Activated T-cell treated with anti-CD3 and anti-CD28 coated beads, Interleukin-2, amount 50 U/mL, for 24 hours (primary cell): ENCODE measurements around the gene MAST4.

Source experiments
- DNase-seq: peaks from one replicate; pipeline ENCODE4 v3.0.0-alpha.2; 2020
- H3K27ac Mint-ChIP-seq: 2 replicates; pipeline ENCODE4 v1.8.0; 2020; ENCODE audit warnings: mild to moderate bottlenecking, mixed read lengths
- H3K27me3 Mint-ChIP-seq: 2 replicates; pipeline ENCODE4 v1.8.0; 2020; ENCODE audit warnings: mixed read lengths
- H3K36me3 Mint-ChIP-seq: 2 replicates; pipeline ENCODE4 v1.8.0; 2020; ENCODE audit warnings: low read depth, mixed read lengths
- H3K4me1 Mint-ChIP-seq: 2 replicates; pipeline ENCODE4 v1.8.0; 2020; ENCODE audit warnings: low read depth, mixed read lengths
- H3K4me3 Mint-ChIP-seq: 2 replicates; pipeline ENCODE4 v1.8.0; 2020; ENCODE audit warnings: mild to moderate bottlenecking, moderate library complexity, mixed read lengths
- H3K9me3 Mint-ChIP-seq: 2 replicates; pipeline ENCODE4 v1.8.0; 2020; ENCODE audit warnings: mixed read lengths

Gene MAST4

GRCh38 chr5:67012171-67012570 is 416.0 kb downstream of the MAST4 start:
- no peaks in the 10 kb centered on the region for H3K9me3 Mint-ChIP-seq
- H3K36me3 Mint-ChIP-seq, result peaks cover 2% of the 10 kb centered on the region
- H3K4me3 Mint-ChIP-seq, result peak overlapping the region; percentile 1

GRCh38 chr5:67013719-67014118 is 417.5 kb downstream of the MAST4 start:
- H3K27ac Mint-ChIP-seq, result no peak overlapping the region
- H3K4me3 Mint-ChIP-seq, result no peak overlapping the region
- no peaks in the 10 kb centered on the region for H3K9me3 Mint-ChIP-seq
- H3K4me1 Mint-ChIP-seq, result peaks cover 82% of the 10 kb centered on the region
- DNase-seq, result no peak
- peaks cover 4% of the 10 kb centered on the region for H3K36me3 Mint-ChIP-seq
- no peaks in the 10 kb centered on the region for H3K27me3 Mint-ChIP-seq

More at GRCh38 chr5:67012171-67012570, 416.0 kb downstream of the MAST4 start:
- no peak for DNase-seq
- Mint-ChIP-seq H3K27ac (peak overlapping the region; percentile 90), H3K4me1 (peaks cover 92% of the 10 kb centered on the region), H3K27me3 (no peaks in the 10 kb centered on the region)

DNA sequence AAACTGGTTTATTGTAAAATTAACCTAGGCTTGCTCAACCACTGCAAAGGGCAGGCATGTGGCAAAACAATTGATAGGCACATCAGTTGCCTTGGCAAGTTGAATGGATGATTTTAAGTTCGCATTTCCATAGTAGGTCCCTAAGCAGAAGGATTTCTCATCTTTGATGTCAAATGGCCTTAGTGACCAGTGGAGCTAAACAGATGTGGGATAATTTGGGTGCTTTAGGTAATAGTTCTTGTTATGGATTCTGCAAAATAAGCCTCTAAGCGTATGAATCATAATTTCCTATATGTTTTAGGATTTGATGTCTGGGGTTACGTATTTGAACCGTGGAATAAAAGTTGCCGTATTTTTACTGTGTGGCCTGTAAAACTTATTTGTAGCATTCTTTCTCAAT is 418.0 kb downstream of the MAST4 start:
- Mint-ChIP-seq H3K4me1 (peaks cover 79% of the 10 kb centered on the region), H3K36me3 (peaks cover 4% of the 10 kb centered on the region), H3K27me3 (no peaks in the 10 kb centered on the region), H3K27ac (no peak overlapping the region), H3K4me3 (no peak overlapping the region), H3K9me3 (no peaks in the 10 kb centered on the region)
- no peak for DNase-seq

DNA sequence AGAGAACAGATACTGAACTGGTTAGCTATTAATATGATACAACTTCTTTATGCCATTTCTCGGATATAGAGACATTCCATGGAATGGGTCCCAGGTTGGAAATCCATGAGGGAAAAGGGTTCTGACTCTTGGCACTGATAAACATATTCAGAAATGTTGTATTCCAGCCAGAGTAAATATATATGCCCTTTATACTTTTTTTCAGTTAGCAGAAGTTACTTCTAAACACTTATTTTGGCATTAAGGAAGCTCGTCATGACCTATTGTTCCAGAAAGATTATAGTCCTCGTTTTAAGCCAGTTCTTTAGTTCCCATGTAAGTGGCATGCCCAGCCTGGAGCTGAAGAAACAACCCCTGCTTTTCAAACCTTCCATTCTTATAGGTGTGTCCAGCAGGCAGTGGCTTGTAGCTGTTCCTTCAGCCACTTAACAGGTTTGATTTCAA is 418.8 kb downstream of the MAST4 start:
- H3K9me3 Mint-ChIP-seq, result no peaks in the 10 kb centered on the region
- H3K27ac Mint-ChIP-seq, result no peak overlapping the region
- peaks cover 76% of the 10 kb centered on the region for H3K4me1 Mint-ChIP-seq
- H3K27me3 Mint-ChIP-seq, result no peaks in the 10 kb centered on the region
- no peak overlapping the region for H3K4me3 Mint-ChIP-seq
- DNase-seq, result no peak
- peaks cover 4% of the 10 kb centered on the region for H3K36me3 Mint-ChIP-seq

DNA sequence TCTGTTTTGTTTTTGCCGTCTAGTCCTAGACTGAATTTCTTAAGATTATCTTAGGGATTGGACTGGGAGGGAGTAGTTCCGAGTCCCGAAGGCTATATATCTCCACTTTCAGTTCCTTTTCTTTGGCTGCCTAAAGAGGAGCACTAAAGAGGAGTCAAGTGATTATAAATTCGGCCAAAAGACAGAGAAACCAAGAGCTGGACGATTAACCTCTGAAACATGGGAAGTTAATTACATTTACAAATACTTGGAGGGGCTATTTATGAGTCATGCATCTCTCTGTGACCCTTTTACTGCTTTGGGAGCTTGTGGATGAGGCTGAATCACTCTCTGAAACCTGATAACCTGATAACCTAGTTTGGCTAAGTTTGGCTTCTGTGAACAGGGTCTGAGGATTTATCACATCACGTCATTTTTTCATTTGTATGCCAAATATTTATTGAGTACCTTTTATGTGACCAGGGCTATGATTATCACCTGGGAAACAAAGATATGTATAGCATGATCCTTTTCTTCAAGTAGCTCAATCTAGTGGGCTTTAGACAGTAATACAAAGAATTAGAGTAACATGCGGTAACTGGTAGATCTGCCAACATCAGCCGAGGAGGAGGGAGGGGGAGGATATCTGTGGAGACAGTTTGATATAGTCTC is 419.5 kb downstream of the MAST4 start:
- H3K4me1 Mint-ChIP-seq, result peaks cover 72% of the 10 kb centered on the region
- H3K27me3 Mint-ChIP-seq, result no peaks in the 10 kb centered on the region
- H3K36me3 Mint-ChIP-seq, result peaks cover 4% of the 10 kb centered on the region
- no peak overlapping the region for H3K4me3 Mint-ChIP-seq
- H3K27ac Mint-ChIP-seq, result no peak overlapping the region
- no peak for DNase-seq
- no peaks in the 10 kb centered on the region for H3K9me3 Mint-ChIP-seq

- Mint-ChIP-seq H3K9me3 (no peaks in the 10 kb centered on the region), H3K36me3 (peaks cover 4% of the 10 kb centered on the region), H3K27me3 (no peaks in the 10 kb centered on the region), H3K27ac (no peak overlapping the region), H3K4me3 (no peak overlapping the region), H3K4me1 (peaks cover 66% of the 10 kb centered on the region)
- DNase-seq, result no peak
These were observed 423.1 kb downstream of the MAST4 start for GRCh38 chr5:67019065-67019845.

DNA sequence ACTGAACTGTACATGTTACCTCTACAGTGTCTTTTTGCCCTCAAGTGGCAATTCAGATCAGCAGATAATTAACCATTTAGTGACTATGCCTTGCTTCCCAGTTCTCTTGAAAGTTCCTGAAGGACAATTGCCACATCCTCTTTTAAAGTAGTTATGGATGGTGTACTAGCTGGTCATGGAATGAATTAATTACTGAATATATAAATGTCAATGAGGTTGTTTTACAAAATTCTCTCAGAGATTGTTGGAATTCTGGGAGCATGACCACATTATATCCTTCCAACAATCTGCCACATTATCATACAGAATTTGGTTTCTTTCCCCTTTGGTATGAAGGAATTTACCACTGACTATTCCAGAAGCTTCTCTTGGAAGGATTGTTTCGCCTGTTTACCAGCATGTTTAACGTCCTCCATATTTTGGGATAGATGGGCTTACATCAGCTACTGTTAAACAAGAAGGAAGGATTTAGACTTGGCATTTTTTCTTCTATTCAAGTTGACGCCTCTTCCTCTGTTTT is 424.0 kb downstream of the MAST4 start:
- Mint-ChIP-seq H3K4me1 (peaks cover 57% of the 10 kb centered on the region), H3K36me3 (peaks cover 4% of the 10 kb centered on the region), H3K27me3 (no peaks in the 10 kb centered on the region), H3K27ac (no peak overlapping the region), H3K4me3 (no peak overlapping the region), H3K9me3 (no peaks in the 10 kb centered on the region)
- no peak for DNase-seq

DNA sequence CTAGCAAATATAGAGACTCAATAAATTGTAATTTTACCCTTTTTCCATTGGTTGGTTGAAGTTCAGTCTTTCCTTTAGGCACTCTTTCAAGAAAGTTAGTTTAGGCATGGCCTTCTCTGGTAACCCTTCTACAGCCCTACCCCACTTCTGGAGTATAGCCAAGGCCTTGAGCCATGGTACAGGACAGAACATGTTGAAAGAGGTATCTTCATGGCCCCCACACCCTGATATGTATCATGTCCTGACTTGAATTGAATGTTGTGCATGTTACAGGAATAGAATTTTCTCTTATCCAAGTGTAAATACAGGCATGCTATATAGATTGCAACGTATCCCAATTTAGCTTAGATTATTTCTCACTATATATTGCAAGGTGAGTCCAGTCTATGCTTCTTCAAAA is 424.8 kb downstream of the MAST4 start:
- H3K4me3 Mint-ChIP-seq, result no peak overlapping the region
- no peaks in the 10 kb centered on the region for H3K9me3 Mint-ChIP-seq
- peaks cover 53% of the 10 kb centered on the region for H3K4me1 Mint-ChIP-seq
- no peak overlapping the region for H3K27ac Mint-ChIP-seq
- no peaks in the 10 kb centered on the region for H3K27me3 Mint-ChIP-seq
- no peak for DNase-seq
- H3K36me3 Mint-ChIP-seq, result peaks cover 4% of the 10 kb centered on the region

DNA sequence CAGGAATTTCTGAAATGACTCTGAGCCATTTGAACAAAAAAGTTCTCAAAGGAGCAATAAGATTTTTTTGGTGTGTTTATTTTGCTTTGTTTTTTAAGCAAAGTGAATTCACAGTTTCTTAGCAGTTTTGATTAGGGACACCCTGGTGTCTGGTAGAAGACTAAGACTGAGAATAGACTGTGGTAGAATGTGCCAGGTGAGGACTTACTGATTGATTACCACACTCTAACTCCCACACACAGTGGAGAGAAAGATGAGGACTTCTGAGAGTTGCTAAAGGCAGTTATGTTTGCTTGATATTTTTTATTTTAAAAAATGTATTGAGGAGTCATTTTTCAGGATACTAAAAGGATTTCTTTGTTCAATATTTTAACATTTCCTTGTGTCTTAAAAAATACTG is 425.3 kb downstream of the MAST4 start:
- no peak for DNase-seq
- peaks cover 56% of the 10 kb centered on the region for H3K4me1 Mint-ChIP-seq
- no peak overlapping the region for H3K4me3 Mint-ChIP-seq
- H3K9me3 Mint-ChIP-seq, result no peaks in the 10 kb centered on the region
- H3K27ac Mint-ChIP-seq, result no peak overlapping the region
- H3K36me3 Mint-ChIP-seq, result peaks cover 4% of the 10 kb centered on the region
- no peaks in the 10 kb centered on the region for H3K27me3 Mint-ChIP-seq

DNA sequence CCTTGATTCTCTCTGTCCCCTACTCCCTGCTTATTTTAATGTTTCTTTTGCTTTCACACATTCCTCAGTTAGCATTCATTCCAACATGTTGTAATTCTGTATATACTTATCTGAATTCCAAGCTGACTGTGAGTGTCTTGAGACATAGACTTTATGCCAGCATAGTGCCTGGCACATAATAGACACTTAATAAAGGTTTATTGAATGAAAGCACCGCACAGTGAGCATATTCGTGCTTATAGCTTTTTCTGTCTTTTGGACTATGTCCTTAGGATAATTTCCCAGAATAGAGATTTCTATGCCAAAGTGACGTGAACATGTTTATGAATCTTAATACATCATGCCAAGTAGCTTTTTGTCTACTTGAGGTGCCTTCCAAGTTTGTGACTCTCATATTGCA is 425.8 kb downstream of the MAST4 start:
- H3K9me3 Mint-ChIP-seq, result no peaks in the 10 kb centered on the region
- H3K27me3 Mint-ChIP-seq, result no peaks in the 10 kb centered on the region
- no peak overlapping the region for H3K27ac Mint-ChIP-seq
- H3K36me3 Mint-ChIP-seq, result peaks cover 2% of the 10 kb centered on the region
- H3K4me3 Mint-ChIP-seq, result no peak overlapping the region
- peaks cover 54% of the 10 kb centered on the region for H3K4me1 Mint-ChIP-seq
- DNase-seq, result no peak

- Mint-ChIP-seq H3K36me3 (no peaks in the 10 kb centered on the region), H3K4me3 (no peak overlapping the region), H3K4me1 (peaks cover 65% of the 10 kb centered on the region)
These were observed 429.3 kb downstream of the MAST4 start for GRCh38 chr5:67025457-67025856.

GRCh38 chr5:67026278-67026677 is 430.1 kb downstream of the MAST4 start:
- H3K4me1 Mint-ChIP-seq, result peaks cover 66% of the 10 kb centered on the region
- H3K27me3 Mint-ChIP-seq, result no peaks in the 10 kb centered on the region

More at GRCh38 chr5:67025457-67025856, 429.3 kb downstream of the MAST4 start:
- Mint-ChIP-seq H3K9me3 (no peaks in the 10 kb centered on the region), H3K27ac (no peak overlapping the region), H3K27me3 (no peaks in the 10 kb centered on the region)
- DNase-seq, result no peak

DNA sequence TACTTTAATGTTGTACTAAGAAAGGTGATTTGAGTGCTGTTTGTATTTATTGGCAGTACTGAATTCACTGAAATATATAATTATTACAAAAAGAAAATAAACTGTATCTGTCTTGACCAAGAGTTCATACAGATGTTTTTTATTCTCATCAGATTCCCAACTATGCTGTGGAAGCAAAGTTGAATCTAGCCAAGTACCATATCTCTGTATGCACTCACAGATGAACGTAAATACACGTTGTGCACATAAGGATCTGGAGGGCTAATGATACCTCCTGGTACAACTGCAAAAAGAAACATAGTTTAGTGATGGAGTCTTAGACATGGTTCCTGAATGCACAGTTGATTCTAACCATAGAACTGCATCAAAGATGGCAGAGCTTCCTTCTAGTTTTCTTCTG is 431.0 kb downstream of the MAST4 start:
- no peak for DNase-seq
- Mint-ChIP-seq H3K9me3 (no peaks in the 10 kb centered on the region), H3K27ac (no peak overlapping the region), H3K4me1 (peaks cover 66% of the 10 kb centered on the region), H3K27me3 (no peaks in the 10 kb centered on the region), H3K4me3 (no peak overlapping the region), H3K36me3 (no peaks in the 10 kb centered on the region)

More at GRCh38 chr5:67026278-67026677, 430.1 kb downstream of the MAST4 start:
- Mint-ChIP-seq H3K9me3 (no peaks in the 10 kb centered on the region), H3K36me3 (no peaks in the 10 kb centered on the region), H3K4me3 (no peak overlapping the region), H3K27ac (no peak overlapping the region)
- DNase-seq, result no peak

DNA sequence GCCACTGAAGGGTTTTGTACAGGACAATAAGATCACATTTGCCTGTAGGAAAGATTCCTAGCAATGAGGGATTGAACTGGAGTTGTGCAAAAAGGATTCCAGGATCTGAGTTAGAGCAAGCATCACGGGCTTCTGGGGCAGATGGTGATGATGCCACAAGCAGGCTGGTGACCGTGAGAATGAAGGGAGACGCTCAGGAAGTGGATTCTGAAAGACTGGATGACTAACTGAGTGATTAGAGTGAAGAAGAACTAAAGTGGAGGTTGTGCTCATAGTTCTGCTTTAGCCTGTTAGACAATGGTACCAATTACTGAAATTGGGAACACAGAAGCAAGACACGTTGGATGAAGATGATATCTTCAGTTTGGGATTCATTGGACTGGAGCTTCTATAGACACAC is 432.2 kb downstream of the MAST4 start:
- no peak for DNase-seq
- no peaks in the 10 kb centered on the region for H3K36me3 Mint-ChIP-seq
- no peaks in the 10 kb centered on the region for H3K9me3 Mint-ChIP-seq
- H3K27ac Mint-ChIP-seq, result peak overlapping the region; percentile 3
- peaks cover 70% of the 10 kb centered on the region for H3K4me1 Mint-ChIP-seq
- H3K4me3 Mint-ChIP-seq, result no peak overlapping the region
- H3K27me3 Mint-ChIP-seq, result no peaks in the 10 kb centered on the region

DNA sequence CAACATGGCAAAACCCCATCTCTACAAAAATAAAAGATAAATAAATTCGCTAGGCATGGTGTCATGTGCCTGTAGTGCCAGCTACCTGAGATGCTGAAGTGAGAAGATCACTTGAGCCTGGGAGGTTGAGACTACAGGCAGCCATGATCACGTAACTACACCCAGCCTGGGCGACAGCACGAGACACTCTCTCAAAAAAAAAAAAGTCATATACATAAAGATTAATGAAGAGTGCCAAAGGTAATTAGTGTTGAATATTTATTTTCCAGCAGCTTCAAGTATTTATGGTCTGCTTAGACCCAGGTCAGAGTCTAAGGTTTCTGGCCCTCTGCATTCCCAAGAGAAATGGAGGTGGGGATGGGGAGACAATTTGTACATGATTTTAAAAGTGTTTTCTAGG is 432.7 kb downstream of the MAST4 start:
- peaks cover 73% of the 10 kb centered on the region for H3K4me1 Mint-ChIP-seq
- no peaks in the 10 kb centered on the region for H3K9me3 Mint-ChIP-seq
- DNase-seq, result no peak
- no peaks in the 10 kb centered on the region for H3K36me3 Mint-ChIP-seq
- H3K4me3 Mint-ChIP-seq, result no peak overlapping the region
- no peaks in the 10 kb centered on the region for H3K27me3 Mint-ChIP-seq
- H3K27ac Mint-ChIP-seq, result peak overlapping the region; percentile 3
